Small intestine (tissue), 7 donors: ENCODE results near the gene CDO1. TPM values are rescaled to one million over a fixed set of nuclear protein-coding genes. Genes with fewer than 3 reads are reported as not detected.
"Not testable (repeated sequence)": the region's sequence is repeated elsewhere in the genome, so short reads cannot be mapped to it uniquely, and the experiment has no call there.

Experiments used
- DNase-seq, 2 donors: peaks; one replicate each; pipeline versions ENCODE4 v3.0.0 to v3.0.0-alpha.2; 2013
- FAIRE-seq: peaks from 2 replicates; lab custom pipeline; 2012; peaks lifted over from hg19 to GRCh38; lab: Jason Lieb, UNC
- H3K27ac ChIP-seq, 3 donors: one replicate each; pipeline ENCODE4 v1.5.1; 2013; ENCODE audit warnings: low read length in 2 of 3, mild to moderate bottlenecking in 2 of 3, control low read depth in 1 of 3, inconsistent platforms in 1 of 3, low read depth in 1 of 3, moderate library complexity in 1 of 3
- H3K27me3 ChIP-seq, 3 donors: one replicate each; pipeline ENCODE4 v1.6.1; 2013; ENCODE audit warnings: low read length in 3 of 3, inconsistent platforms in 1 of 3; ENCODE audit not compliant: control insufficient read depth in 3 of 3, insufficient read depth in 3 of 3
- H3K36me3 ChIP-seq, 3 donors: one replicate each; pipeline ENCODE4 v1.6.1; 2013; ENCODE audit warnings: low read length in 3 of 3, inconsistent platforms in 1 of 3, low read depth in 1 of 3, mild to moderate bottlenecking in 1 of 3, moderate library complexity in 1 of 3; ENCODE audit not compliant: control insufficient read depth in 3 of 3, insufficient read depth in 2 of 3
- H3K4me1 ChIP-seq, 3 donors: one replicate each; pipeline ENCODE4 v1.6.1; 2013; ENCODE audit warnings: low read length in 2 of 3, inconsistent platforms in 1 of 3, low read depth in 1 of 3, mild to moderate bottlenecking in 1 of 3, moderate library complexity in 1 of 3; ENCODE audit not compliant: control insufficient read depth in 3 of 3, insufficient read depth in 2 of 3
- H3K4me3 ChIP-seq, 3 donors: one replicate each; pipeline ENCODE4 v1.5.1; 2013; ENCODE audit warnings: low read length in 3 of 3, control low read depth in 1 of 3, inconsistent platforms in 1 of 3, low read depth in 1 of 3, mild to moderate bottlenecking in 1 of 3, moderate library complexity in 1 of 3
- H3K9me3 ChIP-seq, 2 donors: one replicate each; pipeline ENCODE4 v1.6.1; 2013; ENCODE audit warnings: low read depth in 1 of 2, low read length in 1 of 2; ENCODE audit not compliant: control insufficient read depth in 2 of 2, insufficient read depth in 1 of 2
- WGBS, 3 donors: extraction: QIAGEN DNeasy Blood & Tissue Kit; methylation state at CpG; one replicate each; pipeline ENCODE4 v1.1.7; 2013; 5-methylcytosine and 5-hydroxymethylcytosine counted together
- polyA plus RNA-seq, 4 donors: library from polyadenylated mRNA; stranded (reverse) in 3 of 4; unstranded in 1 of 4; fragments of 200-250 nt in 3 of 4; fragments of 120-200 nt in 1 of 4; gene quantifications; one replicate each; pipeline versions ENCODE4 v1.2.1 to v1.2.3, GENCODE V29; 2013
- donor health status: healthy with polysubstance abuse.
- donor health status: control.
- donor health status: control.
- donor health status: Bipolar disorder and iron deficiency.
- donor health status: healthy.

CDO1 gene
- polyA plus RNA-seq, 4 donors, result 1.1 to 5.9 (median 1.5) TPM

GRCh38 chr5:115841382-115842088 is 25.1 kb upstream of the CDO1 start, which contains the start of the genes AP3S1 and ATG12:
Gene AP3S1, plus strand, starts transcription at chr5:115841935. Its CDS starts 103 bp downstream, at chr5:115842038.
Gene ATG12, minus strand, starts transcription at chr5:115841565. Its CDS starts 13 bp downstream, at chr5:115841552.
- no peak for FAIRE-seq
- whole genome bisulfite sequencing, 3 donors, result 7 to 9% (median 8%) methylated on average over 65 of the region's 65 CpGs
- Histone ChIP-seq H3K27ac (peak within 1 kb of the TSS; percentile 84 to 97 (median 93)), H3K4me1 (peaks cover 2 to 7% (median 3%) of the 10 kb centered on the region in 3 donors), H3K4me3 (peak within 1 kb of the TSS; percentile 77 to 100 (median 91)), H3K27me3 (no peaks in the 10 kb centered on the region), H3K36me3 (peaks cover 0 to 4% (median 0%) of the 10 kb centered on the region in 3 donors), H3K9me3 (no peaks in the 10 kb centered on the region)
- DNase-seq, result peak; percentile 96 to 99

DNA sequence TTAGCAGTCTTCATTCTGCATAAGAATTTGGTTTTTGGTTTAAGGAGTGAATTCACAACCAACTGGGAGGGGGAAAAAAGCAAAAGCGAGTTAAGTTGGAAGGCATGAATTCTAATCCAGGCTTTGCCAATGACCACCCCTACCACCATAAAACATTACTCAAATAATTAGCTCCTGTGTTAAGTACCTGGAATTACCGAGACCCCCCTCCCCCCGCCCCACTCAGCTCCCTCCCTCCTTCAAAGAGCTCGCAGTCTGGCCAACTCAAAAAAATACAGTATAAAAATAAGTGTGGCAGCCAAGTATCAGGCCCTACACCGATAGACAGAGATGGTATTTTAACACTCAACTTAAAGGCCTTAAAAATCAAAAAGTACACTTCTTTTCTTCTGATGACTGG is 24.4 kb upstream of the CDO1 start:
- H3K4me1 ChIP-seq, result peaks cover 2 to 7% (median 3%) of the 10 kb centered on the region in 3 donors
- FAIRE-seq (no peak), DNase-seq (no peak)
- H3K9me3 ChIP-seq, result no peaks in the 10 kb centered on the region
- H3K27me3 ChIP-seq, result no peaks in the 10 kb centered on the region
- peak overlapping the region in 2 of 3 donors; percentile 93 to 97 for H3K27ac ChIP-seq
- WGBS, 3 donors, result 0% methylated on average over 5 of the region's 5 CpGs
- peak overlapping the region; percentile 77 to 100 (median 91) for H3K4me3 ChIP-seq
- H3K36me3 ChIP-seq, result peaks cover 0 to 4% (median 0%) of the 10 kb centered on the region in 3 donors

DNA sequence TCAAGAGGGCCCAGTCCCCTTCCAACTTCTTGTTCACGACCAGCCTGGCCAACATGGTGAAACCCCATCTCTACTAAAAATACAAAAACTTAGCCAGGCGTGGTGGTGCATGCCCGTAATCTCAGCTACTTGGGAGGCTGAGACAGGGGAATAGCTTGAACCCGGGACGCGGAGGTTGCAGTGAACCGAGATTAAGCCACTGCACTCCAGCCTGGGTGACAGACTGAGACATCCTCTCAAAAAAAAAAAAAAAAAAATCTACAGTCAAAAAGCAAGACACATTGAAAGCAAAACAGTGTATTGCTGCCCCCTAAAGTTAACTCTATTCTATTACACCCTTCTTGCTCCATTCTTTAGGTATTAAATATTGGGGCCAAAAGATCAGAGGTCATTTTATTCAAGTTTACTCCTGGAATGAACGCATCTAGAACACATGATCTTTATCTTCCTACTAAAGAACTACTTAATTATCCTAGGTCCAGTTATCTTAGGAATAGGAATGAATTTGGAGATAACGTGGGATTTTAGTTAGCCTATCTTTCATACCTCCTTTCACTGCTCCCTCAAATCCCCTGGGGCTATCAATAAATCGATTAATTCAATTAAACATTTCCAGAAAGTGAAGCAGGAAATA is 22.5 kb upstream of the CDO1 start:
- no peak for FAIRE-seq
- peaks cover 0 to 7% (median 4%) of the 10 kb centered on the region in 3 donors for H3K36me3 ChIP-seq
- no peaks in the 10 kb centered on the region for H3K27me3 ChIP-seq
- WGBS, 3 donors, result 32 to 39% (median 33%) methylated on average over 10 of the region's 10 CpGs
- no peak overlapping the region for H3K27ac ChIP-seq
- no peaks in the 10 kb centered on the region for H3K9me3 ChIP-seq
- peaks cover 2 to 3% (median 3%) of the 10 kb centered on the region in 3 donors for H3K4me1 ChIP-seq
- peak overlapping the region in 1 of 3 donors; percentile 0 for H3K4me3 ChIP-seq
- DNase-seq, result peak; percentile 56 to 77

GRCh38 chr5:115835481-115835880 is 19.0 kb upstream of the CDO1 start:
- no peak for FAIRE-seq

DNA sequence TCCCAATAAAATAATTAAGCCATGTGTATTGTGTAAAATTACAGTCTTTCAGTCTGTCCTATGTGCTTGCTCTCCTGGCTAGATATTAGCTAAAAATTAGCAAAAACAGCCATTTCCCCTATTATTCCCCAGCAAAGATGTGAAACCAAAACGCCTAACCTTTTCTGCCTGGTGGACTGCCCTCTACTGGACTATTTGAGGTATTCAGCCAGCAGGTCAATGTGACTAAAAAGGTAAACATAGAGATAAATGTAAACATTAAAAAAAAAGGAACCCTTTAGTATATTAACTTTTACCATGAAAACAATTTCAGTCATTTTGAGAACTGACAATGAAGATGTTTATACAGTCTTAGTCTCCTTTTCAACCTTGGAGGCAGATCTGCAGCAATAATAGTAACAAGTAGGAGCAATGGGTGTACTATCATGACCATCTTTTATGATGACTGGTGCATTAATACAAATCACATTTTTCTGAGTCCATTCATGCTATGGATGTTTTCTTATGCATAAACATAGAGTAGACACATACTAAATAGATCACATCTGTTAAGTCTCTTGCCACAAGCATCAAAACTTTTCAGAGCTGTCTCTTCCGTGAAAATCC is 14.8 kb upstream of the CDO1 start:
- no peak for FAIRE-seq
- DNase-seq, result peak; percentile 41 to 46

More at GRCh38 chr5:115835481-115835880, 19.0 kb upstream of the CDO1 start:
- peaks cover 2 to 7% (median 6%) of the 10 kb centered on the region in 3 donors for H3K36me3 ChIP-seq
- H3K27me3 ChIP-seq, result no peaks in the 10 kb centered on the region
- no peaks in the 10 kb centered on the region for H3K9me3 ChIP-seq
- 92 to 95% (median 93%) methylated on average over 4 of the region's 4 CpGs for WGBS, 3 donors
- H3K4me1 ChIP-seq, result peaks cover 0 to 3% (median 2%) of the 10 kb centered on the region in 3 donors
- DNase-seq, result no peak
- no peak overlapping the region for H3K4me3 ChIP-seq
- H3K27ac ChIP-seq, result no peak overlapping the region

GRCh38 chr5:115829913-115830312 is 13.5 kb upstream of the CDO1 start:
- H3K4me3 ChIP-seq, result no peak overlapping the region
- H3K9me3 ChIP-seq, result peaks cover 0 to 8% of the 10 kb centered on the region in 2 donors
- 78 to 92% (median 90%) methylated on average over 5 of the region's 5 CpGs for WGBS, 3 donors
- FAIRE-seq (no peak), DNase-seq (no peak)
- no peaks in the 10 kb centered on the region for H3K27me3 ChIP-seq
- H3K4me1 ChIP-seq, result no peaks in the 10 kb centered on the region
- no peak overlapping the region for H3K27ac ChIP-seq
- H3K36me3 ChIP-seq, result peaks cover 1 to 7% (median 4%) of the 10 kb centered on the region in 3 donors

More for the DNA sequence above, 14.8 kb upstream of the CDO1 start:
- Histone ChIP-seq H3K27me3 (no peaks in the 10 kb centered on the region), H3K9me3 (no peaks in the 10 kb centered on the region), H3K27ac (no peak overlapping the region), H3K4me1 (no peaks in the 10 kb centered on the region), H3K36me3 (peaks cover 4 to 9% (median 7%) of the 10 kb centered on the region in 3 donors), H3K4me3 (no peak overlapping the region)
- 50 to 53% (median 50%) methylated on average over 2 of the region's 2 CpGs for WGBS, 3 donors

DNA sequence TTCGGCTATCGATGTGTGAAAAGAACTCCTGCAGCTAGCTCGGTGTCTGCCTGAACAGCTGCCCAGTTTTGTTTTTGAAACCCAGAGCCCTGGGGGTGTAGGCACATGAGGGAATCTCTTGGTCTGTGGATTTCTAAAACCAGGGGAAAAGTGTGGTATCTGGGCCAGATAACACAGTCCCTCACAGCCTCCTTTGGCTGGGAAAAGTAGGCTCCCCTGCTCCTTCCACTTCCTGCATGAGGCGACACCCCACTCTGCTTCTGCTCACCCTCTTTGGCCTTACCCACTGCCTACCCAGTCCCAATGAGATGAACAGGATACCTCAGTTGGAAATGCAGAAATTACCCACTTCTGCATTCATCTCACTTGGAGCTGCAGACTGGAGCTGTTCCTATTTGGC is 9.5 kb upstream of the CDO1 start:
- Histone ChIP-seq H3K4me3 (no peak overlapping the region), H3K36me3 (peaks cover 1 to 7% (median 4%) of the 10 kb centered on the region in 3 donors), H3K9me3 (peaks cover 0 to 8% of the 10 kb centered on the region in 2 donors), H3K27me3 (peaks cover 0 to 4% (median 0%) of the 10 kb centered on the region in 3 donors), H3K27ac (no peak overlapping the region), H3K4me1 (no peaks in the 10 kb centered on the region)
- no peak for DNase-seq
- 97 to 99% (median 98%) methylated on average over 4 of the region's 4 CpGs for WGBS, 3 donors
- FAIRE-seq, result no peak

DNA sequence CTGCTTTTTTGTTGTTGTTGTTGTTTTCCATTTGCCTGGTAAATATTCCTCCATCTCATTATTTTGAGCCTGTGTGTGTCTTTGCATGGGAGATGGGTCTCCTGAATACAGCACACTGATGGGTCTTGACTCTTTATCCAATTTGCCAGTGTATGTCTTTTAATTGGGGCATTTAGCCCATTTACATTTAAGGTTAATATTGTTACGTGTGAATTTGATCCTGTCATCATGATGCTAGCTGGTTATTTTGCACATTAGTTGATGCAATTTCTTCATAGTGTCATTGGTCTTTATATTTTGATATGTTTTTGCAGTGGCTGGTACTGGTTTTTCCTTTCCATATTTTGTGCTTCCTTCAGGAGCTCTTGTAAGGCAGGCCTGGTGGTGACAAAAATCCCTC is 8.5 kb upstream of the CDO1 start:
- DNase-seq, H3K27me3 ChIP-seq, H3K4me1 ChIP-seq, H3K27ac ChIP-seq, H3K36me3 ChIP-seq, FAIRE-seq, H3K9me3 ChIP-seq, H3K4me3 ChIP-seq: not testable (repeated sequence)
- WGBS, 3 donors, result 92 to 100% (median 94%) methylated on average over 1 of the region's 1 CpG
